Ectodermal cell (in vitro differentiated cells): Measurements from ENCODE around the gene GPR108.

Experiments used
- H3K27ac ChIP-seq: 2 replicates; pipeline ENCODE4 v1.7.0; 2013; ENCODE audit warnings: mild to moderate bottlenecking, low read depth, low read length; ENCODE audit not compliant: insufficient read depth, poor library complexity, severe bottlenecking
- H3K27me3 ChIP-seq: 2 replicates; pipeline ENCODE4 v1.7.0; 2013; ENCODE audit warnings: mild to moderate bottlenecking, low read length; ENCODE audit not compliant: insufficient read depth, control insufficient read depth, poor library complexity, severe bottlenecking
- H3K36me3 ChIP-seq: one replicate; pipeline ENCODE4 v1.7.0; 2013; ENCODE audit warnings: low read length; ENCODE audit not compliant: control insufficient read depth, insufficient read depth
- H3K4me1 ChIP-seq: one replicate; pipeline ENCODE4 v1.7.0; 2013; ENCODE audit warnings: low read length; ENCODE audit not compliant: control insufficient read depth, insufficient read depth
- H3K4me3 ChIP-seq: 2 replicates; pipeline ENCODE4 v1.7.0; 2013; ENCODE audit warnings: low read depth, low read length, control low read depth; ENCODE audit not compliant: insufficient read depth
- H3K9me3 ChIP-seq: 2 replicates; pipeline ENCODE4 v1.7.0; 2013; ENCODE audit warnings: mild to moderate bottlenecking, low read length, moderate library complexity; ENCODE audit not compliant: control insufficient read depth
- WGBS, 2 experiments: methylation state at CpG; one replicate each; pipeline ENCODE4 v1.1.7; 2013; ENCODE audit warnings: missing lambda C conversion rate in 2 of 2; 5-methylcytosine and 5-hydroxymethylcytosine counted together

Gene GPR108

DNA sequence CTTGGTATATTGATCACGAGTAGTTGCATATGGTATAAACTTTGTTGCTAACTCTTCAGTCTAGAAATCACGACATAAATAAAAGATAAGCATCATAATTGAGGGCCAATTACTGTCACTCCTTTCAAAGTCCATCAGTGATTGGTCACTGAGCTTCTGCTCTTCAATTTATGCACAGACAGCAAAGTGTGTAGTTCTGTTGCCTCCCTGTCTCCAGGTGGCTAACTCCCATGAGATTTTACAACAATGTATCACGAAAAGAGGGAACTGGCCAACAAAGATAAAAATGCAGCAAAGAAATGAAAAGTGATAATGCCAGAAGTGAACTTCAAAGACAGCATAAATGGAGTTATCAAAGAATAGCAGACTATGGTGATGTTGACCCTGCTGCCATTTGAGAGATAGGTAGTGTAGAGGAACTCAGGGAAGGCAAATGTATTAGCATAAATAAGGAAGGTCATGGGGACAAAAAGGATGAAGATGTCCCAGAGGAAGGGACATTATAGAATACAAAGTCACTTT lies 54.7 kb downstream of the GPR108 start:
- Histone ChIP-seq H3K4me1 (no peaks in the 10 kb centered on the region), H3K9me3 (peaks cover 2% of the 10 kb centered on the region), H3K36me3 (no peaks in the 10 kb centered on the region), H3K4me3 (no peak overlapping the region), H3K27ac (no peak overlapping the region), H3K27me3 (no peaks in the 10 kb centered on the region)
- WGBS, 2 experiments: 68 to 71% methylated on average over 3 of the region's 3 CpGs

DNA sequence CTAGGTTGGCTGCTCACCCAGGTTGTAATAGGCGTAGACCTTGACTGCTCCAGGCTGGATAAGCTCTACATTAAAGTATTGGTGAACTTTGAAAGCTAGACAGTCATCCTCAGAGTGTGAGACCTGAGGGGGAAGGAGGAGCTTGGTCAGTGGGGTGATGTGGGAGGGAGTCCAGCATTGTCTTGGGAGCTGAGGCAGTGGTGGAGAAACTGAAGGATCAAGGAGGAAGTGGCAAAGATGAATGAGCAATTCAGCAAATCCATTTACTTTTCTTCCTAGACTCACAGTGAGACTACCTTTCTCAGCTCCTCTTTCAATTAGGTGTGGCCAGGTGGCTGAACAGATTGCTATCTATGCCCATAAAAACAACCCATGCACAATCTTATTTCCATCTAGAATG lies 57.2 kb downstream of the GPR108 start:
- no peaks in the 10 kb centered on the region for H3K9me3 ChIP-seq
- no peaks in the 10 kb centered on the region for H3K4me1 ChIP-seq
- H3K27ac ChIP-seq: no peak overlapping the region
- WGBS, 2 experiments: 80 to 85% methylated on average over 1 of the region's 1 CpG
- H3K36me3 ChIP-seq: no peaks in the 10 kb centered on the region
- no peak overlapping the region for H3K4me3 ChIP-seq
- no peaks in the 10 kb centered on the region for H3K27me3 ChIP-seq
